PFSK-1 (cell line): ENCODE results near the gene LGALS9.

ENCODE experiments used
- SIN3A ChIP-seq: IDR thresholded peaks from 2 replicates; pipeline ENCODE4 v1.6.1; 2012; ENCODE audit warnings: mild to moderate bottlenecking, low read length, moderate library complexity, borderline replicate concordance; ENCODE audit not compliant: insufficient read depth
- TAF1 ChIP-seq: IDR thresholded peaks from 2 replicates; pipeline ENCODE4 v1.6.1; 2012; ENCODE audit warnings: low read length, control low read depth, borderline replicate concordance; ENCODE audit not compliant: insufficient read depth

GRCh38 chr17:27596096-27596495, 34.9 kb upstream of the LGALS9 start:
- TF ChIP-seq SIN3A = no peak
- no peak for TF ChIP-seq TAF1
